HG03442 (cell line): ENCODE data around the gene PPTC7.
A peak's percentile ranks its signal among the peaks of the same experiment; 100 is the strongest.
"Not testable (repeated sequence)": the region's sequence is repeated elsewhere in the genome, so short reads cannot be mapped to it uniquely, and the experiment has no call there.

ENCODE experiments used
- ATAC-seq: cut with Tn5 transposase; IDR thresholded peaks from one replicate; pipeline ENCODE4 v1.9.1; 2021; ENCODE audit warnings: mild to moderate bottlenecking, moderate library complexity; ENCODE audit not compliant: unreplicated experiment

The PPTC7 gene

DNA sequence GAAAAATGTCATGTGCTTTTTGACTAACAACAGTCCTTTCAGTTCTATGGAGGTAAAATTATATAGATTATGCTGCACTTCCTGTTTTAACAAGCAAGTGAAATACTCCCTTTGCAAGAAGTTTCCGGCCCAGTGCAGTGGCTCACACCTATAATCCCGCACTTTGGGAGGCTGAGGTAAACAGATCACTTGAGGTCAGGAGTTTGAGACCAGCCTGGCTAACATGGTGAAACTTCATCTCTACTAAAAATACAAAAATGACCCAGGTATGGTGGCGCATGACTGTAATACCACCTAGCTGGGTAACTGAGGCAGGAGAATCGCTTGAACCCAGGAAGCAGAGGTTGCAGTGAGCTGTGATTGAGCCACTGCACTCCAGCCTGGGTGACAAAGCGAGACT, 20.7 kb downstream of the PPTC7 start:
- not testable (repeated sequence) for ATAC-seq

DNA sequence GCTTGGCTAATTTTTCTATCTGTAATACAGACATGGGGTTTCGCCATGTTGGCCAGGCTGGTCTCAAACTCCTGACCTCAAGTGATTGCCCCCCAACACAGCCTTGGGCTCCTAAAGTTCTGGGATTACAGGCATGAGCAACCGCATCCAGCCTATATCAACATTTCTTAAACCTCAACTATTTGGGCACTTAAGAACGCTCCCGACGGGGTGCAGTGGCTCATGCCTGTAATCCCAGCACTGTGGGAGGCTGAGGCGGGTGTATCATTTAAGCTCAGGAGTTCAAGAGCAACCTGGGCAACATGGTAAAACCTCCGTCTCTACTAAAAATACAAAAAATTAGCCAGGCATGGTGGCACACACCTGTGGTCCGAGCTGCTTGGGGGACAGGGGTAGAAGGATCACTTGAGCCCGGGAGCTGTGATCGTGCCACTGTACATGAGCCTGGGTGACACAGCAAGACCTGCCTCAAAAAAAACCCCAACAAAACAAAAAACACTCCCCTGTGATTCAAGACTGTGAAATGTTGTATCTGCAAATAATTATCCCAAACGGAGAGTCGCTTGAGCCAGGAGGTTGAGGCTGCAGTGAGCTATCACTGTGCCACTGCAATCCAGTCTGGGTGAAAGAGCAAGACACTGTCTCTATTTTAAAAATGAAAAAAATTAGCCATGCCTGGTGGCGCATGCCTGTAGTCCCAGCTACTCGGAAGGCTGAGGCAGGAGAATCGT, 21.5 kb downstream of the PPTC7 start:
- ATAC-seq = no peak

DNA sequence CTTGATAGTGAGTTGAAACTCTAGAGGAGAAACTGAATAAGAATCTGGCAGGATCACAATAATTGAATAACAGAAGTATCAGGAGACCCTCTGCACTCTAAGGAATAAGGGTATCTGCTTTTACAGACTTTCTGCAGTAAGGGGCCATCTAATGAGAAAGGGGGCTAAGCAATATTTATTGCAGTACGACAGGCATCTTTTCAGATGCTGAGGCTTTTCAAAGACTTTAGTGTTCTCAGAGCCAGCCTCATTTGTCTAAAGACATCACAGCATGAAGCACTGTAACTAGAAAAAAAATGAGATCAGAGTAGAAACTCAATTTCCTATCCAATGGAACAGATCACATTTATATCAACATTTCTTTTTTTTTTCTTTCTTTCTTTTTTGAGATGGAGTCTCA, 22.2 kb downstream of the PPTC7 start:
- ATAC-seq = no peak

DNA sequence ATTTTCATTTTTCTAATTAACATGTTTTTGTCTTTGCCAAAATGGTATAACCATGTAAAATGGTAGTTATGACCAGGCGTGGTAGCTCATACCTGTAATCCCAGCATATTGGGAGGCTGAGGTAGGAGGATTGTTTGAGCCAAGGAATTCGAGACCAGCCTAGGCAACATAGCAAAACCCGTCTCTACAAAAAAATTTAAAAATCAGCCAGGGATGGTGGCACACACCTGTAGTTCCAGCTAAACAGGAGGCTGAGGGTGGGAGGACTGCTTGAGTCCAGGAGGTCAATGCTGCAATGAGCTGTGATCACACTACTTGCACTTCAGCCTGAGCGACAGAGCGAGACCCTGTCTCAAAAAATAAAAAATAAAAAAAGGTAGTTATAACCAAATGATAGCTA, 23.1 kb downstream of the PPTC7 start:
- ATAC-seq = no peak

DNA sequence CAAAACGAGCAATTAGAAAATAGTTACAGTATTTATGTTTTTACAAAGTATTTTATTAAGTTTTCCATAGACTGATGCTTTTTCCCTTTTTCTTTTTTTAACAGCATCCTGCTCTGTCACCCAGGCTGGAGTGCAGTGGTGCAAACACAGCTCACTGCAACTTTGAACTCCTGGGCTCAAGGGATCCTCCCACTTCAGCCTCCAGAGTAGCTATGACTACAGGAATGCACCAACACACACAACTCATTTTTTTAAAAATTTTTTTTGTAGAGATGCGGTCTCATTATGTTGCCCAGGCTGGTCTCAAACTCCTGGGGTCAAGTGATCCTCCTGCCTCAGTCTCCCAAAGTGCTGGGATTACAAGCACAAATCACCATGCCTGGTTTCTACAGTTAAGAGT, 24.2 kb downstream of the PPTC7 start:
- ATAC-seq = not testable (repeated sequence)

DNA sequence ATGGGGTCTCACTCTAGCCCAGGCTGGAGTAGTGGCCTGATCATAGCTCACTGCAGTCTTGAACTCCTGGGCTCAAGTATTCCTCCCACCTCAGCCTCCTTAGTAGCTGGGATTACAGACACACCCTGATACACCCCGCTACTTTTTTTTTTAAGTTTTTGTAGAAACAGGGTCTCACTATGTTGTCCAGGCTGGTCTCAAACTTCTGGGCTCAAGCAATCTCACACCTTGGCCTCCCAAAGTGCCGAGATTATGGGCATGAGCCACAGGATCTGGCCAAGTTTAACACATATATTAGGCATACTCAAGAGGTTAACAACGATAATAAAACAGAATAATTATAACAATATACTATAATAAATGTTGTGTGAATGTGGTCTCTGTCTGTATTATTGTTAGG, 25.8 kb downstream of the PPTC7 start:
- ATAC-seq = no peak

DNA sequence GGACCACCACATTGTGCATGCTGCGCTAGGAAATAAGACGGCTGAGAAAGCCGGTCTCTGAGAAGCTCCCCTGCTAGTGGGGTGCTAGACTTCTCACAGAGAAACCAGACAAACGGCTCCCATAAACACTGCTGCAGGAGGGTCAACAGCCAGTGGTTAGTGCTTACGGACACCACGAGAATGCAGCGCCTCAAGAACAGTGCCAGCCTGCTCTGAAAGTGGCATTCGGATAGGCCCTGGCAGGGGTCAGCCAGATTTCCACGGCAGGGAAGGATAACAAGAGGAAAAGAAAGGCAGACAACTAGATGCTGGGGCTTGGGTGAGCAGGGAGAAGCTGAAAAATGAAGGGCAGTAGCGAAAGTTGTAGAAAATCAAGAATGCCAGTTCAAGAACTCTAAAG, 26.4 kb downstream of the PPTC7 start:
- ATAC-seq = no peak

DNA sequence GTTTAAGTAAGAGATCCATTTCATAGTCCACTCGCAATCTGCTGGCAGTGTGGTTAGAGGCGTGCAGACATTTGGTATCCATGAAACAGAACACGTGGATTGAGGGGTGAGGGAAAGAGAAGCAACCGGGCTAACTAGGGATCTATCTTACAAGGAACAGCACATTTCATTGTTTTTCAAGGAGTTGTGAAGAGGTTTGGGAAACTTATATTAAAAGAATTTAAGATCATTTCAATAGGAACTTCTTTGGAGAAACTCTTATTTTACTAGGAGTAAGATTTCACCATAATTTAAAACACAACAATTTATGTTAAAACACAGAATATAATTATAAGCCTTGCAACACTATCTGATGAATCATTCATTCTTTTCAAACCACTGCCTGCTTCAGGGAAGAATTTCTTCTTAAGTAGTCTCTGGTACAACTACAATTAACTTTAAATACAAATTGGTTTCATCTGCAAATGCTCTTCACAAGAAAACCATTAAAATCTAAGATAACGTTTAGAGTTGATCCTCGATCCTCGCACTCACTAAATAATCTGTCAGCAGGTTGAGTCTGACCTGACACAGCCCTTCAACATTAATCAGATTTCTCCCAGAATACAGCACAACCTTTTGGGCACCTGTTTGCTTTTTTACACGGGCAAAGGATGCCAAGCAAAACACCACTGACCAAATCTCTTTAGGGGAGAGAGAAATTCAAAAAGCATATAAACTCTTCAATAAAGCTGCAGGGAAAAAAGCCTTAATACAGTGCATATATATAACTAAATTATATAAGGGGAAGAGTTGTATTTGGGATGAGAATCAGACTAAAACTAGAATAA, 27.3 kb downstream of the PPTC7 start:
- no peak for ATAC-seq

DNA sequence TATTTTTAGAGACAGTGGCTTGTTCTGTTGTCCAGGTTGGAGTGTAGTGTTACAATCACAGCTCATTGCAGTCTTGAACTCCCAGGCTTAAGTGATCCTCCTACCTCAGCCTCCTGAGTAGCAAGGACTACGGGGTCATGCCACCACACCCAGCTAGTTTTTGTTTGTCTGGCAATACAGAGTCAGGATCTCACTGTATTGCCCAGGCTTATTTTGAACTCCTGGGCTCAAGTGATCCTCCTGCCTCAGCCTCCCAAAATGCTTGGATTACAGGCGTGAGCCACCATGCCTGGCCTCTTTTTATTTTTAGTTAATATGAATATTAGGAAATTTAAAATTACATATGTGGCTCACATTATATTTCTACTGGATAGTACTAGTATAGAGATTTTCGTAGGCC, 28.9 kb downstream of the PPTC7 start:
- ATAC-seq = no peak

DNA sequence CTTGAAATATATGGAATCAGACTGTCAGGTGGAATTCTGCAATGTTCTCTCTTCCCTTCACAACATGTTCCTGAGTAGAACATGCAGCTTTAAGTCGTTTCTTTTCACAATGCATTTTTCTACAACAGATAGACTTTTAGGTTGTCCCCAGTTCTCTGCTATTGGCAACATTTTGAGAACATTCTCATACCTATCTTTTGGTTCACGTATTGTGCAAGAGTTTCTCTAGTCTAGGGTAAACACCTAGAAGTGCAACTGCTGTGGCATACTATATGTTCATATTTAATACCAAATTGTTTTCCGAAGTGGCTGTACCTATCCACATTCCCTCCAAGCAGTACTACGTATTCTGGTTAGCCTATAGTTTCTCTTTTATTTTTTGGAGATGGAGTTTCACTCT, 32.1 kb downstream of the PPTC7 start:
- ATAC-seq = no peak

DNA sequence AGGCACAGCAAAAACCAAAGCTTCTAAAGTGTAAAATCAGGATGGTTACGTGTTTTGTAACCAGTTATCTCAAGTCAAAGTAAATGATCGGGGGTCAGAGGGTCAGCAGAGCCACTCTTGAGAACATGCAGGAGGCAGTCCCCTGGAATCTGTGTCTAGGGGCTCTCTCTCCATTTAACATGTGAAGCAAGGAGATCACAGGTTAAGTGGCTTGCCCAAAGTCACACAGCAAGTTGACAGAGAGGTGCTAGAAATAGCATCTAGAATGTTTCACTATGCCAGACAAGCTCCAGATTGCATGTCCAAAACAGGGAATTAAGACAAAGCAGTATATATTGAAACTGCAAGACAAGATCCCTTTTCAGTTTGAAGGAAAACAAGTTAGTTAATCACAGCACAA, 33.4 kb downstream of the PPTC7 start:
- ATAC-seq = no peak

DNA sequence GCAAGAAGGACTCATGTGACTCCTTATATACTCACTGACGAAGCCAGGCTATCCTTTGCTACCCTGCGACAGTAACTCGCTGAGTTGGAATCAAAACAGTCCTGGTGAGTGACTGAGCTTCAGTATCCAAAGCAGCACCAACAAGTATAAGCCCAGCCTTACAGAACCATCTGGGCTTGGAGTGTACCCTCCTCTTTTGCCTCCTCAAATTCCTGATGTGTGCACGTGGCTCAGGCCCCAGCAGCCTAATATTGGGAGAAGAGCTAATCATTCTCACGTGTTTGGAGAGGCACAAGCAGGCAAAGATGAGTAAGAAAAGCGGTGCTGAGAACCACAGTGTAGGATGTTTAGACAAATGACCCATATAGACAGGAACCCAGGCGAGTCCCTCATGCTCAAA, 34.4 kb downstream of the PPTC7 start:
- ATAC-seq = no peak

DNA sequence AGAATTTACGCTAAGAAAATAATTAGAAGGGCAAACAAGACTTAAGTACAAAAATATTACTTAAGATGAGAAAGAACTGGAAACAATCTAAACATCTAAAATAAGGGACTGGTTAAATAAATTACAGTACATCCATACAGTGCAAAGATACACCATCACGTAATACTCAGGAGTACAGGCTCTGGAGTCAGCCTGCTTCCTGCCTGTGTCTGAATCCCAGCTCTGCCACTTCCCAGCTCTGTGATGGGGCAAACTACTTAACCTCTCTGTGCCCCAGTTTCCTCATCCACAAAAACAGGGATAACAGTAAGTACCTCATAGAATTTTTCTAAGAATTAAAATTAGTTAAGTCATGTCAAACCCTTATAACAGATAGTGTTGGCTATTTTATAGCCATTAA, 36.0 kb downstream of the PPTC7 start:
- ATAC-seq = no peak

DNA sequence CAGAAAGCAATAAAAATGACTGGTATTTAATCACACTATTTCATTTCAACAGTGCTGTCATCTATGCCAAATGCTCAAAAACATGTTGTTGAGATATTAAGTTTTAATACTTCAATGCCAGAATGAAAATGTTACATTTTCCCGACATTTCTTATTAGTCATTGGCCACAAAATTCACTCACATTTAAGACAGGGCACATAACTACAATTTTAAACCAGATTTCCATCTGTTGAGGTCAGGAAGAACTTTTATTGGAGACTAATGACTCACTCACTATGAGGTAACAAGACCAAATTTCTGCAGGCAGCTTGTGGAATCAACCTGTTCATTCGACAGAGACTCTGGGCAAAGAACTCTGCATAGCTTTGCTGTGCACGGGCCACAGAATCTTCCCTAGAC, 36.8 kb downstream of the PPTC7 start:
- no peak for ATAC-seq

DNA sequence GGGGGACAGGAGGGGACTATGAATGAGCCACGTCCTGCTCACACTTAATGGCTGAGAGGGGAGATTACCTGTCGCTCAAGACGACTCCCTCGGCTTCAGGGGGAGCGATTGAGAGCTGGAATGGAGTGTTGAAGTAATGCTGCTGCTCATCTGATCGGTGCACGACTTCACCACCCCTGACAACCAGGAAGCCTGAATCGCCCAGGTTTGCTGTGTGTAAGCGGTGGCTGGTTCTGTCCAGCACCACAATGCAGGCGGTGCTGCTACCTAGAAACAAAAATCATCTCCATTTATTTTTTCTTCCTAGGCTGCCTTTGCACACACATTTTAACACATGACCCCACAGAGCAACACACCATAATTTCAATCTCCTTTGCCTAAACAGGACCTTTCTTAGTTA, 37.3 kb downstream of the PPTC7 start:
- ATAC-seq = no peak

DNA sequence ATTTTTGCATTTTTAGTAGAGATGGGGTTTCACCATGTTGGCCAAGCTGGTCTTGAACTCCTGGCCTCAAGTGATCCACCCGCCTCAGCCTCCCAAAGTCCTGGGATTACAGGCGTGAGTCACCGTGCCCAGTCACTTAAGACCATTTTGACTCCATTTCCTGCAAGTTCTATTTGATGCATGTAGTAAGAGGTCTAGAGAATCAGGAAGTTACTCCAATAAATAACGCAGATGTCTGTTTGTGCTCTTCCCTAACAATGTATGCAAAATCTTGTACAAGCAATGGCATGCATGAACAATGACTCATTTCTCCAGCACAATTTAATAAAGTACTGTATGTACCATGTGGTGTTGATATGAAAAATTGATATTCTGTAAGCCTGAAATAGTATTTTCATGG, 37.9 kb downstream of the PPTC7 start:
- not testable (repeated sequence) for ATAC-seq

DNA sequence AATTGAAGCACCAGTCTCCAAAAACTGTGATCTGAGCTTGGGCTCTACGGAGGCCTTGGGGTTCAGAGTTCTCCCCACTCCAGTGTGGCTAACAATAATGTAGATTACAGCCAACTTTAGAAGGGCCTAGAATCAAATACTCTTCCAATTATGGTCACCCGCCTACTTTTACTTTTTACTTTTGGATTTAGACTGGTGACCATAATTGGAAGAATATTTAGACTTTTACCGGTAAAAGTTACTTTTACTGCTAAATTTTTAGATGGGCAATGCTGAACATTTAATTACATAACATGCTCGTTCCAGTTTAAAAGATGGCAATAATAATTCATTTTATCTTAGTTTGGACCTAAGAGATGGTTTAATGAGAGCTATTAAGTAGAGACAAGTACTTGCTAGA, 39.2 kb downstream of the PPTC7 start:
- no peak for ATAC-seq

DNA sequence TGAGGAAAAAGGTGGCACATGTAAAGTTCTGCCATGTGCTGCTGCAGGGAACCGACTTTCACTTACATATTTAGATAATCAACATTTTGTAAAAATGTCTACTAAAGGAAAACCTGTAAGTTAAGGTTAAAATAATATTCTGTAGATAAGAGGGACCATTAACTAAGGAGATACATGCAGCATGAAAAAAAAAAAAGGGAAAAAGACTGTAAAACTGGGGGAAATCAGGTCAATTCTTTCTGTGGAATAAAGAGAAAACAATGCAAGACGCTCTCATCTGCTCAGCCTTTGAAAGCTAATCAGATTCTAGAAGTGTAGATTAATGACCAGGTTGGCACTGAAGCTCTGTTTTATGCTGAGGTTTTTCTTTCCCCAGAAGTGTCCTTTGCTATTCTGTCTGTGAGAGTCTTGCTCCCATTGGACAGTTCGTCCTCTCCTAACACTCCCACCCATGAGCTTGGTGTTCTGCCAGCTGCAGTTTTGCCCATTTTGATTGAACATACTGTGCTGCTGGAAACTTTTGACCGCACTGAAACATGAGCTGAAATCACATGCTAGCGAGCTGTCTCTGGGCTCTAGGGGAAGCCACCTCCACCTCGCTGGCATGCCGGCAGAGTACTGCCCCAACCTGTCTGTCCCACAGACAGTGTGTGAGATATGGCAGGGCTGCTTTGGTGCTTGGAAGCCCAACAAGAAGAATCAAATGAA, 39.7 kb downstream of the PPTC7 start:
- peak; percentile 42 for ATAC-seq

DNA sequence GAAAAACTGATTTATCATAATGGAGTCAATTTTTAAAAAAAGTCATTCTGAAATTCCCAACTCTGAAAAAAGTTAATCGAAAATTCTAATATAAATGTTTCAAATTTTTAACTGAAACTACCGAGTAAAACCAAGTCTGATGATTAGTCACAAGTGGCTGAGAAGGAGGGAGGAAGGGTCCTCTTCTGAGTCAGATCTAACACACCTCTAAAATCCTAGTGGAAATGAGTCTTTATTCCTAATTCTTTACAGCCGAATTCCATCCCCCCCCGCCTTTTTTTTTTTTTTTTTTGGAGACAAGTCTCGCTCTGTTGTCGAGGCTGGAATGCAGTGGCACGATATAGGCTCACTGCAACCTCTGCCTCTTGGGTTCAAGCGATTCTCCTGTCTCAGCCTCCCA, 43.1 kb downstream of the PPTC7 start:
- ATAC-seq = no peak

DNA sequence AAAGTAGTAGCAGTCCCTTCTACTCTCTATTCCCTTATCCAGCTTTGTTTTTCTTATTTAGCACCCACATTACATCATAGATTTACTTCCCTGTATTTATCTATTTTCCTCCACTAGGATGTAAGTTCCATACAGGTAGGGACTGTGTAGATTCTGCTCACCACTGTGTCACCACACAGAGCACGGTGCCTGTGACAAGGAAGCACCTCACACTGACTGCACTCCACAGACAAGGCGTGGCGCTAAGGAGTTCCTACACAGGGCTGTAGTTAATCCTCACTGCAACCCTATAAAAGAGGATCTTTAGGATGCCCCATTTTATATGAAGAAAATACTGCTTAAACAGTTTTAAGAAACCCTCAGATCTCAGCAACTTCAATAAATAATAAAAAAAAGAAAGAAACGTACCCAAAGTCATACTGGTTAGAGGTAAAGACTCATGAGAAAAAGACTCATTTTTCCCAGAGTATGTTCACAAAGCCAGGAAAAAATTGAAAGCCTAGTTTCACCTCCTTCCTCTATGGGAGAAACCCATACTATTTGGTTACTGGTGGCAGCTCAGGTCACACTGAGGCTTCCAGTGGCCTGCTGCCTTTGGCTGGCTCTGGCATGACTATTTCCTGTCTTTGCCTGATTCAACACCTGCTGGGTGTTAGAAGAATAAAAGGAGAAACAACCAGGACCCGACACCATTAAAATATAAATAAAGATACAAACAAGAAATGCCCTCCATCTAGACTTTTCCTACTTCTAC, 44.1 kb downstream of the PPTC7 start:
- no peak for ATAC-seq
